Measurements from ENCODE around the gene SLC11A1.

Gene SLC11A1

GRCh38 chr2:218406209-218406948 is 24.3 kb downstream of the SLC11A1 start:
- peak; percentile 97 for DNase-seq

GRCh38 chr2:218406949-218407618 is 25.0 kb downstream of the SLC11A1 start:
- DNase-seq = peak; percentile 83

- DNase-seq = peak; percentile 11
Measured at GRCh38 chr2:218407717-218408116, 25.6 kb downstream of the SLC11A1 start.

- DNase-seq = no peak
Measured at GRCh38 chr2:218418321-218418716, 36.2 kb downstream of the SLC11A1 start.

- peak; percentile 48 for DNase-seq
Measured at GRCh38 chr2:218418717-218419458, 36.8 kb downstream of the SLC11A1 start, which contains the start of gene VIL1. VIL1 (plus strand) TSS chr2:218419123; CDS start chr2:218423779, 4,656 bp downstream.

- DNase-seq = no peak
Measured at GRCh38 chr2:218419630-218420216, 37.6 kb downstream of the SLC11A1 start.

GRCh38 chr2:218421027-218421426 is 39.0 kb downstream of the SLC11A1 start:
- DNase-seq = no peak

- DNase-seq = no peak
Measured at GRCh38 chr2:218422403-218423086, 40.5 kb downstream of the SLC11A1 start.

- DNase-seq = no peak
Measured at GRCh38 chr2:218423584-218423983, 41.5 kb downstream of the SLC11A1 start.

GRCh38 chr2:218425531-218425930 is 43.5 kb downstream of the SLC11A1 start:
- DNase-seq = no peak

- no peak for DNase-seq
Measured at GRCh38 chr2:218427741-218428140, 45.7 kb downstream of the SLC11A1 start.

GRCh38 chr2:218428846-218429558 is 46.9 kb downstream of the SLC11A1 start:
- no peak for DNase-seq

GRCh38 chr2:218429911-218430692 is 48.0 kb downstream of the SLC11A1 start:
- no peak for DNase-seq

- DNase-seq = no peak
Measured at GRCh38 chr2:218430721-218431120, 48.6 kb downstream of the SLC11A1 start.

GRCh38 chr2:218431878-218432277 is 49.8 kb downstream of the SLC11A1 start:
- DNase-seq = no peak

GRCh38 chr2:218432676-218433365 is 50.7 kb downstream of the SLC11A1 start:
- DNase-seq = no peak

GRCh38 chr2:218434456-218434855 is 52.4 kb downstream of the SLC11A1 start:
- no peak for DNase-seq

GRCh38 chr2:218435003-218435982 is 53.2 kb downstream of the SLC11A1 start:
- DNase-seq = no peak

- no peak for DNase-seq
Measured at GRCh38 chr2:218436992-218437391, 54.9 kb downstream of the SLC11A1 start.
